WI38 (cell line): Measurements from ENCODE around the gene PADI2.

ENCODE experiments used
- H3K4me3 ChIP-seq: 2 replicates; pipeline ENCODE4 v1.5.1; 2011; ENCODE audit warnings: low read depth, mild to moderate bottlenecking, control low read depth, low read length
- TF ChIP-seq, protein P1 (sequence below): IDR thresholded peaks from 2 replicates; pipeline ENCODE4 v1.5.1; 2012; ENCODE audit warnings: low read depth, mild to moderate bottlenecking, control low read depth, low read length

PADI2 gene

GRCh38 chr1:17120962-17121837, 1.9 kb upstream of the PADI2 start:
- TF ChIP-seq, protein P1, sequence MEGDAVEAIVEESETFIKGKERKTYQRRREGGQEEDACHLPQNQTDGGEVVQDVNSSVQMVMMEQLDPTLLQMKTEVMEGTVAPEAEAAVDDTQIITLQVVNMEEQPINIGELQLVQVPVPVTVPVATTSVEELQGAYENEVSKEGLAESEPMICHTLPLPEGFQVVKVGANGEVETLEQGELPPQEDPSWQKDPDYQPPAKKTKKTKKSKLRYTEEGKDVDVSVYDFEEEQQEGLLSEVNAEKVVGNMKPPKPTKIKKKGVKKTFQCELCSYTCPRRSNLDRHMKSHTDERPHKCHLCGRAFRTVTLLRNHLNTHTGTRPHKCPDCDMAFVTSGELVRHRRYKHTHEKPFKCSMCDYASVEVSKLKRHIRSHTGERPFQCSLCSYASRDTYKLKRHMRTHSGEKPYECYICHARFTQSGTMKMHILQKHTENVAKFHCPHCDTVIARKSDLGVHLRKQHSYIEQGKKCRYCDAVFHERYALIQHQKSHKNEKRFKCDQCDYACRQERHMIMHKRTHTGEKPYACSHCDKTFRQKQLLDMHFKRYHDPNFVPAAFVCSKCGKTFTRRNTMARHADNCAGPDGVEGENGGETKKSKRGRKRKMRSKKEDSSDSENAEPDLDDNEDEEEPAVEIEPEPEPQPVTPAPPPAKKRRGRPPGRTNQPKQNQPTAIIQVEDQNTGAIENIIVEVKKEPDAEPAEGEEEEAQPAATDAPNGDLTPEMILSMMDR, result no peak
- H3K4me3 ChIP-seq, result no peak overlapping the region

DNA sequence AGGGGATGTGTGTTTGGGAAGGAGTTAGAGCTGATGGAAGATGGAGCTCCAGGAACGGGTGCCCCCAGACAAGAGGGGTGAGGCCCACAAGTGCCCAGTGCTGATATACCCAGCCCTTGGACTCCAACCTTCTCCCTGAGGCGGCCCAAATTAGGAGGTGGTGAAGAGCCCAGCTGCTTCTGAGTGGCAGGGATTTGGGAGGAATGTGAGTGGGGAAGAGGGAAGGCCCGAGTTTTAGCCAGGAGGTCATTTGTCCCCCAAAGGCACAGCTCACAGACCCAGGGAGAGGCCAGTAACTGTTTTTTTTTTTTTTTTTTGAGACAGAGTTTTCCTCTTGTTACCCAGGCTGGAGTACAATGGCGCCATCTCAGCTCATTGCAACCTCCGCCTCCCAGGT, 1.2 kb upstream of the PADI2 start:
- H3K4me3 ChIP-seq, result no peak overlapping the region
- TF ChIP-seq, protein P1, result no peak

- no peak overlapping the region for H3K4me3 ChIP-seq
- TF ChIP-seq, protein P1, result no peak
These were observed 676 bp upstream of the PADI2 start for GRCh38 chr1:17119773-17120480.

GRCh38 chr1:17118706-17119075, 560 bp downstream of the PADI2 start:
- H3K4me3 ChIP-seq, result no peak overlapping the region; the same call in 1 of the 2 replicates
- TF ChIP-seq, protein P1, result no peak

DNA sequence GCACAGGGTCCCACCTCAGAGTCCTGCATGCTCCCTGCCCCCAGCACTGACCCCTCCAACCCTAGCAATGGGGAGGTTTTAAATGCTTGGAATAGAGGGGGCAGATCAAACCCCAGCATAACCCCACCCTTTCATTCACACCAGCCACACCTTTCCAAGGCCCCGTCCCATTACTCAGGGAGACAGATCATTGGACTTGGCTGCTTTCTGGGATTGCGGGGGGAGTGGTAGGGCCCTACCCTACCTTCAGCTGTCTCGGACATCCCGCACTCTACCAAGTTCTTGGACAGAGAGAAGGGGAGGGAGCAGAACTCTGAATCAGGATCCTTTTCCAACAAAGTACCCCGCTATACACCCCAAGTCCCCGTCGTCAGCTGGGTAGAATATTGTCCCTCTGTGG, 983 bp downstream of the PADI2 start:
- no peak overlapping the region for H3K4me3 ChIP-seq
- TF ChIP-seq, protein P1, result no peak

- H3K4me3 ChIP-seq, result no peak overlapping the region
- TF ChIP-seq, protein P1, result no peak
These were observed 1.6 kb downstream of the PADI2 start for GRCh38 chr1:17117451-17118265.
